Stimulated activated CD4-positive, alpha-beta T cell treated with anti-CD3 and anti-CD28 coated beads, Interleukin-1b, Interleukin-23, amount 100 ng/mL, for 48 hours (primary cell): ENCODE data around the gene IL1RAPL1.

ENCODE experiments used
- DNase-seq: peaks from one replicate; pipeline ENCODE4 v3.0.0-alpha.2; 2020

The IL1RAPL1 gene

GRCh38 chrX:29453333-29453732, 866.1 kb downstream of the IL1RAPL1 start:
- no peak for DNase-seq

- DNase-seq = no peak
Observed at GRCh38 chrX:29455702-29456101, 868.5 kb downstream of the IL1RAPL1 start.

- DNase-seq = no peak
Observed at GRCh38 chrX:29461039-29461438, 873.8 kb downstream of the IL1RAPL1 start.

- no peak for DNase-seq
Observed at GRCh38 chrX:29466456-29466855, 879.2 kb downstream of the IL1RAPL1 start.

DNA sequence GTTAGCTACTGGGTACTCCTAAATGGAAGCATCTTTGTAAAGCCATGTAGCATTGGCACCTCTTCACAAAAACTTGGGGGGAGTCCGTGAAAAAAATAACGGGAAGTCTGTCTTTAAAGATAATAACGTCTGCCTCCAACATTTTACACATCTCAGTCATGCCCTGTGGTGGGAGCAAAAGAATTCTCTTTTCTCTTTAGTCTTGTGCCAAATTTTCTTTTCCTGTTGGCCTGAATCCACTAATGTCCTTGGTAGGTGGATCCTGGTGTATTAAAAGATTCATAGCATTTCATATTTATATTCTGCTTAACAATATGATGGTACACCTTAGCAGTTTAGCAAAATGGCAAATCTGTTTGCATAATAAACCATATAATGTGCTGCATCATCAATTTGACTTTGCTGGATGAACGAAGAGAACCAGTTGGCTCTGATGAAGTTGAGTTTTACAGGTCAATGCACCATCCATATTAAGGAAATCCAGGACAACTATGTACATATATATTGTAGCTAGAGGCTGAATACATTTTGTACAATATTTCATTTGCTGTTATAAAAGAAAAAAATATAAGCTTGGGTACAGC, 881.8 kb downstream of the IL1RAPL1 start:
- no peak for DNase-seq

- DNase-seq = no peak
Observed at GRCh38 chrX:29470030-29470429, 882.8 kb downstream of the IL1RAPL1 start.

GRCh38 chrX:29471829-29472228, 884.6 kb downstream of the IL1RAPL1 start:
- no peak for DNase-seq

GRCh38 chrX:29477878-29478277, 890.6 kb downstream of the IL1RAPL1 start:
- DNase-seq = no peak

DNA sequence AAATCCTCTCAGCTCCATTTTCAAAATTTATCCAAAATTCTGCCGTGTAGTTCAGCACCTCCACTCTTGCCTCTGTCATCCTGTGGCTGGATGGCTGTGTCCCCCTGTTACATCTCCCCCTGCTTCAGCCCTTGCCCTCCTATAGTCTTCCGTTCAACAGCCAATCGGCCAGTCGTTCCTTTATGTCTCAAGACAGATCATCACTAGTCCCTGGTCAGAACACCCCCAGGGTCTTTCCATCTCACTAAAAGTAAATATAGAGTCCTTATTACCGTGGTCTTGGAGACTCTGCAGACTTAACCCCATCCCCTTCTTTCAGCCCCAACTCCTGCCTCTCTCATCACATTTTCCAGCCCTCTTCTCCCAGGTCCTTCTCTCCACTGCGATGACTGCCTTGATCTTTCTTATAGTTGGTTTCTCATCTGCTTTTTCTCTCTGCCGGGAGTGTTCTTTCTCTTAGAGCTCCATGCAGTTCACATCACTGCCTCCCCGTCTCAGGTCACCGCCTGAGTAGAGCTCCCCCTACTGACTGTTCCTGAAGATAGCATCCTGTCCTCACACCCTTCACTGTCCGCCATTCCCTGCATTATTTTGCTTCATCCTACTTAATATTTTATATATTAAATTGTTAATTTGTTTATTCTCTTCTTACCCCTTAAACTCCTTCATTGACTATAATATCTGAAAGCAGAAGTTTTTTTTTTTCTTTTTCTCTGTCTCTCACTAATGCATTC, 891.3 kb downstream of the IL1RAPL1 start:
- DNase-seq = no peak

DNA sequence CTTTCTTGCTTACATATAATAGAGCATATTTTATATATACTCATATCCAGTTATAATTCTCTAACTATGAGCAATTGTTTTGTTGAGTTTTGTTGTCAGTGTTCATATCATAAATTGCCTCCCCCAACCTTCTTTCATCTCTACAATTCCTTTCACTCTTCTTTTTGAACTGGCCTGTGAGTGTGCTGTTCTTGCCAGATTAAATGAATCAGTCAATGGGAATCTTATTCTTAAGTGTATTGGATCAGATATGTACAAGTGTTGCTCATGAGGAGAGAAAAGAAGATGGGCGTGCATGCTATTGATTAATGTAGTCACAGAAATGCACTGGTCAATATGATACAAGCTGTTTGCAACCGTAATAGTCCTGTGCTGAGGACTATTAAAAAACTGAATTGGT, 900.0 kb downstream of the IL1RAPL1 start:
- no peak for DNase-seq

DNA sequence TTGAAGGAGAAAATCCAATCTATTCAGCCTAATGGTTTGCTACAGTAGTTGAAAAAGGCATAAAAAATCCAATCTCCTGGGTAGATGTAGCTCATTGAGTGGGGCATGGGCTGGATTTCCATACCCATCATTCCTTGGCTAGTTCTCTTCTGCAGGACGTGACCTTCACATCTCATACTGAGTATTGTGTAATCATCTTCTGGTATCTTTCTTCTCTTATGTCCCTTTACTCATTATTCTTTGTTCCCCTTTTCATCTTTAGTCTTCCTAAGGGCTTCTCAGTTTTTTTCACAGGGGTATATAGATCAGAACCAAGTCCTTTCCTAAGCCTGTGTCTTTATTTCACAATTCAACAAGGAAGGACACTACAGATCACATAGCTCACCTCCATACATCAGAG, 900.5 kb downstream of the IL1RAPL1 start:
- DNase-seq = no peak

- no peak for DNase-seq
Observed at GRCh38 chrX:29488919-29489318, 901.7 kb downstream of the IL1RAPL1 start.

DNA sequence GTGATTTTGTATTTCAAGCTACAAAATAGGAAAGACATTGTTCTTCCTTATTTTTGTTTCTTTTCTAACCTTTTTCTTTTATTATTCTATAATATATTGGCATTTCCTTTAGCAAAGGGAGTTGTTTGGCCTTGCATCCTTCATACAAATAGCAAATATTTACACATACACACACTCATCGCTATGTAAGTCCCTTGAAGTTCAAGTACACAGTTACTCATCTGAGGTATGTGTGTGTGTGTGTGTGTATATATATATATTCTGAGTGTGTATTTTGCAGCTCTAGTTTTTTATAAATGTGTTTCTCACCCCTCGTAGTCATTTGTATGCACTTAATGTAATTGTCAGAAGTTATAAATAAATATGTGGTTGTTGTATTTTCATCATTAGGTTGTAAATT, 903.4 kb downstream of the IL1RAPL1 start:
- DNase-seq = no peak

- no peak for DNase-seq
Observed at GRCh38 chrX:29491659-29492058, 904.4 kb downstream of the IL1RAPL1 start.

GRCh38 chrX:29496636-29497180, 909.5 kb downstream of the IL1RAPL1 start:
- no peak for DNase-seq

- DNase-seq = no peak
Observed at GRCh38 chrX:29506729-29507128, 919.5 kb downstream of the IL1RAPL1 start.

GRCh38 chrX:29518100-29518499, 930.9 kb downstream of the IL1RAPL1 start:
- no peak for DNase-seq

DNA sequence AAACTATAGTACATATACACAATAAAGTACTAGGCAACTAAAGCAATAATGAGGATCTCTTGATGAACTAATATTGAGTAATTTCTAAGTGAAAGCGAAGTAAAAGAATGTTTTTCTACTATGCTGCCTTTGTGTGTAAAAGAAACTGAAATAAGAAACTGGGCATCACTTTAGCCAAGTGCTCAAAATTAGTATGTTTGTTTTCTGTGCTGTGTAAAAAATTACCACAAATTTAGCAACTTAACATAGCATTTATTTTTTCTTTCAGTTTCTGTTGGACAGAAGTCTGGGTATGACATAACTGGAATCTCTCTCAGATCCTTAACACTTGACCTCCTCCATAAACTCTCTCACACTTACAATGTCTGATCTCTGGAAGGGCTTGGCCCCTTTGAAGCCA, 941.0 kb downstream of the IL1RAPL1 start:
- no peak for DNase-seq

DNA sequence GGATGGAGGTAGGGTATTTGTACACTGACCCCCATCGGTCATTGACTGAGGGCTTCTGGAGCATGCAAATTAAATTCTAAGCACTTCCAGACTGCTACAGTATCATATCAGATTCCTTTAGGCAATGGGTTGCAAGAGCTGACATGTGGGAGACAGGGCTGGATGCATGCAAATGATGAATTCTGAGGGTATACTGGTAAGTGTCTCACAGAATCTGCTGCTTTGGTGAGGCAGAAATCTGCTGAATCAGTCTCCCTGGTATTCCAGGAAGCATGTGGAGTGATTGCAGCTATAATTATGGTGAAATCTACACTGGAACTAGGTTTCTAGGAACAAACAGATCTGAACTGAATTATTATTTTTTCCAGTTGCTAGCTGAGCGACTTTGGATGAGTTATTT, 943.3 kb downstream of the IL1RAPL1 start:
- no peak for DNase-seq

GRCh38 chrX:29531336-29531735, 944.1 kb downstream of the IL1RAPL1 start:
- DNase-seq = no peak

DNA sequence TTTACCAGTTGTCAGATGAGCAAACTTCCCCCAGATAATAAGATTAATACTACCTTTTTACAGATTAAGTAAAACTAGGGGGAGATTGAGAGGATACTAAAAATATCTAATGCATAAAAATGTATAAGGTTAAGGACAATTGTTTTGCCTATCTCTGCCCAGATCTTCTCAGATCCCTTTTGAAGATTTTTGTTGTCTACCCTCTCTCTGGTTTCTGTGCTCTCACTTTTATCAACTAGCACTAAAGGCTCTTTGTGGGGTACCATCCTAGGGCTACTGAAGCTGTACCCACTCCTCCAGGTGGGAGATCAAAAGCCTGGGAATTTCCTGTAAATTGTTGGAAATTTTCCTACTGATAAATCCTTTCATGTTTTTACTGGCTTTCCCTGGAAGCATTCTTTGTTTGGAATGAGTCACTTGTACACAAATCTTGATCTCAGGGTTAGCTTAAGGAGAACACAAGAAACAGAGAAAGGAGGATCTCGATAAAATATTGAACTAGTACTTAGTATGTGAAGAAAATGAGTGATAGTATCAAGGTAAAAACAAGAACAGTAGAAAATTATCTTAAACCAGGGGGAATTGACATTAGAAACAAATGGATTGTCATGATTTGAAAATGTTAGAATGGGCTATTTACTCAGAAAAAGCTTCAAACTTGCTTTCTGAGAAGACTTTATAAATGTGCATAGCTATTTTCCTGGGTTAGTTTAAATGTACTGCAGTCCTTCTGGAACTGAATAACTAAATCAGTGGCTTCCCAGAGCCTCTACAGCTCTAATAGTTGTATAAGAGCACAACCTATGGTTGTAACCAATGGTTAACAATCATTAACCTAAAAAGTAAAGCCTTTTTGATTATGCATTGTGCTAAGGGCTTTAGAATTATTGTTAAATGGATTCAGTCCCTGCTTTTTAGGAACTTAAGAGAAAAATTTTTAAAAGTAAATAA, 948.2 kb downstream of the IL1RAPL1 start:
- no peak for DNase-seq

- DNase-seq = no peak
Observed at GRCh38 chrX:29541038-29541437, 953.8 kb downstream of the IL1RAPL1 start.

DNA sequence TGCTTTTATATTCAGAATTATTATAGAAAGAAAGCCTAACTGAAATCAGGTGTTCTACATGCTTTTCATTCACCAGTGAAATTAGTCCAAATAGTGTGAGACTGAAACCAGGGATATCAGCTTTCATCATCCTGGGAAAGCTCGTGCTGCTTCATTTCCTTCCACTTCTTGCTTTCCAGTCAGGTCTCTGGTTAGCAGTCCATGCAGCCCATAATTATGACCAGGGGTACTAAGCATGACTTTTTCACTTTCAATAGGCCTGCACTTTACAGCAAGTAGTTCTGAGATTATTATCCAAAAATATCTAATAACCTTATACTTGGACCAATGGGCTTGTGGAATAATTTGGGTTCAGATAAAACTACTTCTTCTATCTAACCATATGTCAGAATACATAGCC, 954.9 kb downstream of the IL1RAPL1 start:
- no peak for DNase-seq
